HG02588 (cell line): ENCODE data around the gene PAFAH2.

Experiments used
- ATAC-seq: cut with Tn5 transposase; IDR thresholded peaks from one replicate; pipeline ENCODE4 v1.9.1; 2021; ENCODE audit warnings: mild to moderate bottlenecking, moderate library complexity; ENCODE audit not compliant: unreplicated experiment

Gene PAFAH2

GRCh38 chr1:26031611-26032220, 33.9 kb upstream of the PAFAH2 start:
- ATAC-seq, result no peak

- ATAC-seq, result no peak
Observed at GRCh38 chr1:26031196-26031595, 33.3 kb upstream of the PAFAH2 start.

GRCh38 chr1:26029864-26030481, 32.1 kb upstream of the PAFAH2 start:
- no peak for ATAC-seq

GRCh38 chr1:26029054-26029863, 31.4 kb upstream of the PAFAH2 start:
- ATAC-seq, result no peak

- no peak for ATAC-seq
Observed at GRCh38 chr1:26028490-26028980, 30.7 kb upstream of the PAFAH2 start.

- ATAC-seq, result no peak
Observed at GRCh38 chr1:26027716-26028489, 30.0 kb upstream of the PAFAH2 start.

GRCh38 chr1:26025517-26025916, 27.7 kb upstream of the PAFAH2 start:
- no peak for ATAC-seq

- no peak for ATAC-seq
Observed at GRCh38 chr1:26025060-26025459, 27.2 kb upstream of the PAFAH2 start.

- ATAC-seq, result no peak
Observed at GRCh38 chr1:26023826-26024225, 26.0 kb upstream of the PAFAH2 start.

- no peak for ATAC-seq
Observed at GRCh38 chr1:26023009-26023408, 25.1 kb upstream of the PAFAH2 start.

- ATAC-seq, result no peak
Observed at GRCh38 chr1:26022404-26022779, 24.5 kb upstream of the PAFAH2 start.

- no peak for ATAC-seq
Observed at GRCh38 chr1:26021647-26022403, 24.0 kb upstream of the PAFAH2 start, which contains the start of gene EXTL1. TSS of gene EXTL1 (plus strand) at chr1:26021775. CDS start at chr1:26022647, 872 bp downstream.

- no peak for ATAC-seq
Observed at GRCh38 chr1:26020941-26021646, 23.2 kb upstream of the PAFAH2 start.

GRCh38 chr1:26020330-26020768, 22.5 kb upstream of the PAFAH2 start:
- ATAC-seq, result no peak

GRCh38 chr1:26019641-26020315, 21.9 kb upstream of the PAFAH2 start:
- no peak for ATAC-seq

- ATAC-seq, result no peak
Observed at GRCh38 chr1:26017606-26018005, 19.7 kb upstream of the PAFAH2 start.

- ATAC-seq, result no peak
Observed at GRCh38 chr1:26016953-26017545, 19.2 kb upstream of the PAFAH2 start.

GRCh38 chr1:26016258-26016952, 18.5 kb upstream of the PAFAH2 start:
- no peak for ATAC-seq
